GM18511 (cell line): Measurements from ENCODE around the gene SMCO4.

Experiments
- ATAC-seq: cut with Tn5 transposase; IDR thresholded peaks from one replicate; pipeline ENCODE4 v1.9.1; 2021; ENCODE audit warnings: mild to moderate bottlenecking, moderate library complexity; ENCODE audit not compliant: unreplicated experiment

Gene SMCO4

GRCh38 chr11:93563857-93564256, 20.7 kb upstream of the SMCO4 start:
- ATAC-seq = no peak

GRCh38 chr11:93560199-93560932, 17.2 kb upstream of the SMCO4 start:
- no peak for ATAC-seq

GRCh38 chr11:93559681-93560080, 16.5 kb upstream of the SMCO4 start:
- no peak for ATAC-seq

GRCh38 chr11:93552874-93553273, 9.7 kb upstream of the SMCO4 start:
- no peak for ATAC-seq

GRCh38 chr11:93549976-93550375, 6.8 kb upstream of the SMCO4 start:
- no peak for ATAC-seq

- no peak for ATAC-seq
Observed at GRCh38 chr11:93548679-93549319, 5.6 kb upstream of the SMCO4 start.

- no peak for ATAC-seq
Observed at GRCh38 chr11:93547773-93548172, 4.6 kb upstream of the SMCO4 start.

GRCh38 chr11:93547028-93547427, 3.8 kb upstream of the SMCO4 start:
- ATAC-seq = no peak

- no peak for ATAC-seq
Observed at GRCh38 chr11:93545566-93545965, 2.4 kb upstream of the SMCO4 start.

- ATAC-seq = peak; percentile 55
Observed at GRCh38 chr11:93542811-93543229, 371 bp downstream of the SMCO4 start.

- ATAC-seq = peak; percentile 73
Observed at GRCh38 chr11:93541884-93542810, 1.0 kb downstream of the SMCO4 start.

- ATAC-seq = no peak
Observed at GRCh38 chr11:93540896-93541553, 2.2 kb downstream of the SMCO4 start.

- ATAC-seq = no peak
Observed at GRCh38 chr11:93540337-93540736, 2.9 kb downstream of the SMCO4 start.

GRCh38 chr11:93537767-93538261, 5.4 kb downstream of the SMCO4 start:
- no peak for ATAC-seq

GRCh38 chr11:93537049-93537448, 6.1 kb downstream of the SMCO4 start:
- no peak for ATAC-seq

GRCh38 chr11:93536101-93536861, 6.9 kb downstream of the SMCO4 start:
- no peak for ATAC-seq

GRCh38 chr11:93535578-93535977, 7.6 kb downstream of the SMCO4 start:
- peak; percentile 70 for ATAC-seq

GRCh38 chr11:93532806-93533205, 10.4 kb downstream of the SMCO4 start:
- ATAC-seq = no peak

- ATAC-seq = peak; percentile 32
Observed at GRCh38 chr11:93532281-93532789, 10.9 kb downstream of the SMCO4 start.

- ATAC-seq = no peak
Observed at GRCh38 chr11:93530468-93530826, 12.7 kb downstream of the SMCO4 start.
